HEK293 (cell line): ENCODE measurements around the gene SPEM2.

Experiments used
- HOXA7 ChIP-seq: sonication (generic); formaldehyde crosslinking; IDR thresholded peaks from 2 replicates; pipeline ENCODE4 v1.8.1; 2022; ENCODE audit warnings: missing genetic modification reagents, borderline replicate concordance
- IKZF3 ChIP-seq: fragments of 450-650 bp; IDR thresholded peaks from 2 replicates; pipeline ENCODE4 v1.5.0; 2018; ENCODE audit warnings: missing biosample characterization, mild to moderate bottlenecking, missing genetic modification characterization, moderate library complexity
- KLF16 ChIP-seq: fragments of 450-650 bp; formaldehyde crosslinking; IDR thresholded peaks from 2 replicates; pipeline ENCODE4 v1.5.1; 2017; ENCODE audit warnings: missing biosample characterization, missing genetic modification characterization
- REST ChIP-seq: fragments of 450-650 bp; formaldehyde crosslinking; IDR thresholded peaks from 2 replicates; pipeline ENCODE4 v1.5.1; 2016; ENCODE audit warnings: missing biosample characterization, missing genetic modification characterization
- SP7 ChIP-seq: fragments of 450-650 bp; formaldehyde crosslinking; IDR thresholded peaks from 2 replicates; pipeline ENCODE4 v1.5.1; 2016; ENCODE audit warnings: missing biosample characterization, missing genetic modification characterization
- ZBTB1 ChIP-seq: fragments of 450-650 bp; formaldehyde crosslinking; IDR thresholded peaks from 2 replicates; pipeline ENCODE4 v1.5.1; 2016; ENCODE audit warnings: missing biosample characterization, missing genetic modification characterization
- ZBTB26 ChIP-seq: fragments of 450-650 bp; formaldehyde crosslinking; optimal IDR thresholded peaks from 2 replicates; pipeline ENCODE3; 2016; ENCODE audit warnings: missing biosample characterization, mild to moderate bottlenecking, missing genetic modification characterization
- ZIC2 ChIP-seq: fragments of 450-650 bp; formaldehyde crosslinking; IDR thresholded peaks from 2 replicates; pipeline ENCODE4 v1.5.1; 2016; ENCODE audit warnings: missing biosample characterization, missing genetic modification characterization
- ZNF146 ChIP-seq: fragments of 450-650 bp; formaldehyde crosslinking; IDR thresholded peaks from 2 replicates; pipeline ENCODE4 v1.5.1; 2016; ENCODE audit warnings: missing biosample characterization, missing genetic modification characterization
- ZNF157 ChIP-seq: fragments of 450-650 bp; formaldehyde crosslinking; IDR thresholded peaks from 2 replicates; pipeline ENCODE4 v1.5.1; 2016; ENCODE audit warnings: missing biosample characterization, missing genetic modification characterization
- ZNF175 ChIP-seq: fragments of 450-650 bp; formaldehyde crosslinking; IDR thresholded peaks from 2 replicates; pipeline ENCODE4 v1.5.1; 2016; ENCODE audit warnings: missing biosample characterization, missing genetic modification characterization
- ZNF404 ChIP-seq: fragments of 450-650 bp; formaldehyde crosslinking; IDR thresholded peaks from 2 replicates; pipeline ENCODE4 v1.5.1; 2017; ENCODE audit warnings: missing biosample characterization, missing genetic modification characterization
- ZNF48 ChIP-seq: fragments of 450-650 bp; formaldehyde crosslinking; IDR thresholded peaks from 2 replicates; pipeline ENCODE4 v1.5.1; 2016; ENCODE audit warnings: missing biosample characterization, missing genetic modification characterization
- ZNF521 ChIP-seq: fragments of 450-650 bp; formaldehyde crosslinking; IDR thresholded peaks from 2 replicates; pipeline ENCODE4 v1.5.1; 2017; ENCODE audit warnings: missing biosample characterization, mild to moderate bottlenecking, missing genetic modification characterization
- ZNF529 ChIP-seq: fragments of 450-650 bp; formaldehyde crosslinking; IDR thresholded peaks from 2 replicates; pipeline ENCODE4 v1.5.1; 2017; ENCODE audit warnings: missing genetic modification characterization, missing biosample characterization; ENCODE audit not compliant: insufficient replicate concordance
- ZNF560 ChIP-seq: fragments of 450-650 bp; formaldehyde crosslinking; IDR thresholded peaks from 2 replicates; pipeline ENCODE4 v1.5.1; 2017; ENCODE audit warnings: missing biosample characterization, missing genetic modification characterization, borderline replicate concordance
- ZNF561 ChIP-seq: fragments of 450-650 bp; IDR thresholded peaks from 2 replicates; pipeline ENCODE4 v1.5.1; 2018; ENCODE audit warnings: missing biosample characterization, missing genetic modification characterization, borderline replicate concordance
- ZNF610 ChIP-seq: fragments of 450-650 bp; formaldehyde crosslinking; IDR thresholded peaks from 2 replicates; pipeline ENCODE4 v1.5.1; 2016; ENCODE audit warnings: missing biosample characterization, missing genetic modification characterization, borderline replicate concordance
- ZNF624 ChIP-seq: fragments of 450-650 bp; formaldehyde crosslinking; IDR thresholded peaks from 2 replicates; pipeline ENCODE4 v1.5.1; 2017; ENCODE audit warnings: missing biosample characterization, missing genetic modification characterization
- ZNF701 ChIP-seq: fragments of 450-650 bp; formaldehyde crosslinking; IDR thresholded peaks from 2 replicates; pipeline ENCODE4 v1.5.1; 2016; ENCODE audit warnings: missing biosample characterization, missing genetic modification characterization
- ZNF785 ChIP-seq: fragments of 450-650 bp; formaldehyde crosslinking; IDR thresholded peaks from 2 replicates; pipeline ENCODE4 v1.5.1; 2016; ENCODE audit warnings: missing biosample characterization, missing genetic modification characterization
- ZNF792 ChIP-seq: fragments of 450-650 bp; formaldehyde crosslinking; IDR thresholded peaks from 2 replicates; pipeline ENCODE4 v1.5.1; 2016; ENCODE audit warnings: missing biosample characterization, missing genetic modification characterization
- ZNF837 ChIP-seq: fragments of 450-650 bp; formaldehyde crosslinking; IDR thresholded peaks from 2 replicates; pipeline ENCODE4 v1.5.1; 2016; ENCODE audit warnings: missing biosample characterization, missing genetic modification characterization
- TF ChIP-seq, protein P1 (sequence below): fragments of 450-650 bp; formaldehyde crosslinking; conservative IDR thresholded peaks from 2 replicates; pipeline ENCODE4 v1.5.1; 2016; ENCODE audit warnings: low read depth, missing biosample characterization, missing genetic modification characterization
- TF ChIP-seq, protein P2 (sequence below): fragments of 450-650 bp; formaldehyde crosslinking; IDR thresholded peaks from 2 replicates; pipeline ENCODE4 v1.5.1; 2016; ENCODE audit warnings: missing biosample characterization, missing genetic modification characterization, low read depth
- TF ChIP-seq, protein P3 (sequence below): fragments of 450-650 bp; formaldehyde crosslinking; IDR thresholded peaks from 2 replicates; pipeline ENCODE4 v1.5.0; 2017; ENCODE audit warnings: missing biosample characterization, missing genetic modification characterization, borderline replicate concordance

SPEM2 gene

GRCh38 chr17:7444682-7445618 is 19.5 kb downstream of the SPEM2 start, which contains the start of gene CHRNB1 (continued):
- TF ChIP-seq ZNF792 (tag by site-specific recombination) (no peak), ZNF48 (tag by site-specific recombination) (no peak), ZBTB26 (tag by site-specific recombination) (peak; percentile 39), ZNF624 (no peak), ZIC2 (peak; percentile 53), IKZF3 (tag by site-specific recombination) (no peak), ZNF404 (tag by site-specific recombination) (no peak), ZNF837 (tag by site-specific recombination) (no peak), ZNF175 (no peak), ZNF701 (no peak), ZNF521 (tag by site-specific recombination) (no peak), ZNF146 (tag by site-specific recombination) (no peak), ZNF785 (tag by site-specific recombination) (no peak), ZNF529 (tag by site-specific recombination) (no peak), KLF16 (peak; percentile 65), SP7 (tag by site-specific recombination) (peak; percentile 11; the same call in 1 of the 2 replicates), ZNF560 (tag by site-specific recombination) (no peak), ZNF157 (no peak), ZNF561 (tag by site-specific recombination) (no peak), REST (no peak), ZBTB1 (tag by site-specific recombination) (no peak), HOXA7 (no peak), ZNF610 (no peak)
- TF ChIP-seq, protein P1, sequence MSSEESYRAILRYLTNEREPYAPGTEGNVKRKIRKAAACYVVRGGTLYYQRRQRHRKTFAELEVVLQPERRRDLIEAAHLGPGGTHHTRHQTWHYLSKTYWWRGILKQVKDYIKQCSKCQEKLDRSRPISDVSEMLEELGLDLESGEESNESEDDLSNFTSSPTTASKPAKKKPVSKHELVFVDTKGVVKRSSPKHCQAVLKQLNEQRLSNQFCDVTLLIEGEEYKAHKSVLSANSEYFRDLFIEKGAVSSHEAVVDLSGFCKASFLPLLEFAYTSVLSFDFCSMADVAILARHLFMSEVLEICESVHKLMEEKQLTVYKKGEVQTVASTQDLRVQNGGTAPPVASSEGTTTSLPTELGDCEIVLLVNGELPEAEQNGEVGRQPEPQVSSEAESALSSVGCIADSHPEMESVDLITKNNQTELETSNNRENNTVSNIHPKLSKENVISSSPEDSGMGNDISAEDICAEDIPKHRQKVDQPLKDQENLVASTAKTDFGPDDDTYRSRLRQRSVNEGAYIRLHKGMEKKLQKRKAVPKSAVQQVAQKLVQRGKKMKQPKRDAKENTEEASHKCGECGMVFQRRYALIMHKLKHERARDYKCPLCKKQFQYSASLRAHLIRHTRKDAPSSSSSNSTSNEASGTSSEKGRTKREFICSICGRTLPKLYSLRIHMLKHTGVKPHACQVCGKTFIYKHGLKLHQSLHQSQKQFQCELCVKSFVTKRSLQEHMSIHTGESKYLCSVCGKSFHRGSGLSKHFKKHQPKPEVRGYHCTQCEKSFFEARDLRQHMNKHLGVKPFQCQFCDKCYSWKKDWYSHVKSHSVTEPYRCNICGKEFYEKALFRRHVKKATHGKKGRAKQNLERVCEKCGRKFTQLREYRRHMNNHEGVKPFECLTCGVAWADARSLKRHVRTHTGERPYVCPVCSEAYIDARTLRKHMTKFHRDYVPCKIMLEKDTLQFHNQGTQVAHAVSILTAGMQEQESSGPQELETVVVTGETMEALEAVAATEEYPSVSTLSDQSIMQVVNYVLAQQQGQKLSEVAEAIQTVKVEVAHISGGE (tag by site-specific recombination) = no peak
- TF ChIP-seq, protein P2, sequence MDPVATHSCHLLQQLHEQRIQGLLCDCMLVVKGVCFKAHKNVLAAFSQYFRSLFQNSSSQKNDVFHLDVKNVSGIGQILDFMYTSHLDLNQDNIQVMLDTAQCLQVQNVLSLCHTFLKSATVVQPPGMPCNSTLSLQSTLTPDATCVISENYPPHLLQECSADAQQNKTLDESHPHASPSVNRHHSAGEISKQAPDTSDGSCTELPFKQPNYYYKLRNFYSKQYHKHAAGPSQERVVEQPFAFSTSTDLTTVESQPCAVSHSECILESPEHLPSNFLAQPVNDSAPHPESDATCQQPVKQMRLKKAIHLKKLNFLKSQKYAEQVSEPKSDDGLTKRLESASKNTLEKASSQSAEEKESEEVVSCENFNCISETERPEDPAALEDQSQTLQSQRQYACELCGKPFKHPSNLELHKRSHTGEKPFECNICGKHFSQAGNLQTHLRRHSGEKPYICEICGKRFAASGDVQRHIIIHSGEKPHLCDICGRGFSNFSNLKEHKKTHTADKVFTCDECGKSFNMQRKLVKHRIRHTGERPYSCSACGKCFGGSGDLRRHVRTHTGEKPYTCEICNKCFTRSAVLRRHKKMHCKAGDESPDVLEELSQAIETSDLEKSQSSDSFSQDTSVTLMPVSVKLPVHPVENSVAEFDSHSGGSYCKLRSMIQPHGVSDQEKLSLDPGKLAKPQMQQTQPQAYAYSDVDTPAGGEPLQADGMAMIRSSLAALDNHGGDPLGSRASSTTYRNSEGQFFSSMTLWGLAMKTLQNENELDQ (tag by site-specific recombination) = no peak
- TF ChIP-seq, protein P3, sequence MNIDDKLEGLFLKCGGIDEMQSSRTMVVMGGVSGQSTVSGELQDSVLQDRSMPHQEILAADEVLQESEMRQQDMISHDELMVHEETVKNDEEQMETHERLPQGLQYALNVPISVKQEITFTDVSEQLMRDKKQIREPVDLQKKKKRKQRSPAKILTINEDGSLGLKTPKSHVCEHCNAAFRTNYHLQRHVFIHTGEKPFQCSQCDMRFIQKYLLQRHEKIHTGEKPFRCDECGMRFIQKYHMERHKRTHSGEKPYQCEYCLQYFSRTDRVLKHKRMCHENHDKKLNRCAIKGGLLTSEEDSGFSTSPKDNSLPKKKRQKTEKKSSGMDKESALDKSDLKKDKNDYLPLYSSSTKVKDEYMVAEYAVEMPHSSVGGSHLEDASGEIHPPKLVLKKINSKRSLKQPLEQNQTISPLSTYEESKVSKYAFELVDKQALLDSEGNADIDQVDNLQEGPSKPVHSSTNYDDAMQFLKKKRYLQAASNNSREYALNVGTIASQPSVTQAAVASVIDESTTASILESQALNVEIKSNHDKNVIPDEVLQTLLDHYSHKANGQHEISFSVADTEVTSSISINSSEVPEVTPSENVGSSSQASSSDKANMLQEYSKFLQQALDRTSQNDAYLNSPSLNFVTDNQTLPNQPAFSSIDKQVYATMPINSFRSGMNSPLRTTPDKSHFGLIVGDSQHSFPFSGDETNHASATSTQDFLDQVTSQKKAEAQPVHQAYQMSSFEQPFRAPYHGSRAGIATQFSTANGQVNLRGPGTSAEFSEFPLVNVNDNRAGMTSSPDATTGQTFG (tag by site-specific recombination) = no peak
